ES-I3 (cell line): ENCODE data around the gene BAZ1B.
"Not testable (repeated sequence)": the region's sequence is repeated elsewhere in the genome, so short reads cannot be mapped to it uniquely, and the experiment has no call there.

Source experiments
- H3K36me3 ChIP-seq: 2 replicates; pipeline ENCODE4 v1.6.1; 2013; ENCODE audit warnings: mild to moderate bottlenecking, low read length, control low read depth, moderate library complexity; ENCODE audit not compliant: insufficient read depth
- H3K4me1 ChIP-seq: 2 replicates; pipeline ENCODE4 v1.6.1; 2013; ENCODE audit warnings: mild to moderate bottlenecking, control low read depth, low read length; ENCODE audit not compliant: insufficient read depth
- H3K9ac ChIP-seq: 2 replicates; pipeline ENCODE4 v1.6.1; 2013; ENCODE audit warnings: low read depth, mild to moderate bottlenecking, low read length, moderate library complexity
- H3K9me3 ChIP-seq: 2 replicates; pipeline ENCODE4 v1.6.1; 2013; ENCODE audit warnings: mild to moderate bottlenecking, low read length, moderate library complexity; ENCODE audit not compliant: control insufficient read depth, insufficient read depth

The BAZ1B gene

GRCh38 chr7:73425356-73425983 is 96.6 kb downstream of the BAZ1B start:
- Histone ChIP-seq H3K9me3 (no peaks in the 10 kb centered on the region), H3K36me3 (no peaks in the 10 kb centered on the region), H3K4me1 (peaks cover 8% of the 10 kb centered on the region; the same call in 1 of the 2 replicates), H3K9ac (no peak overlapping the region)

DNA sequence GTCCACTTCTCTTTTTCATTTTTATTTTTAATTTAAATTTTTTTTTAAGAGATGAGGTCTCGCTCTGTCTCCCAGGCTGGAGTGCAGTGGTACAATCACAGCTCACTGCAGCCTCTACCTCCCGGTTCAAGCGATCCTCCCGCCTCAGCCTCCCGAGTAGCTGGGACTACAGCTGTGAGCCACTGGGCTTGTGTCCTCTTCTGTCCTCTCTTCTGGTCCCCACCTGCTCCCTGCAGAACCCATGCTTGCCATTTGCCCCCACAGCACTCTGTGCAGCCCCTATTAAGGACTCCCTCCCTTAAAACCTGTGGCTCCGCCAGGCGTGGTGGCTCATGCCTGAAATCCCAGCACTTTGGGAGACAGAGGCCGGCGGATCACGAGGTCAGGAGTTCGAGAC is 97.6 kb downstream of the BAZ1B start:
- H3K4me1 ChIP-seq = peaks cover 12% of the 10 kb centered on the region; the same call in 1 of the 2 replicates
- no peaks in the 10 kb centered on the region for H3K9me3 ChIP-seq
- peak overlapping the region; percentile 32; the same call in 1 of the 2 replicates for H3K9ac ChIP-seq
- H3K36me3 ChIP-seq = no peaks in the 10 kb centered on the region

- Histone ChIP-seq H3K36me3 (no peaks in the 10 kb centered on the region), H3K9ac (peak overlapping the region; percentile 32; the same call in 1 of the 2 replicates), H3K9me3 (no peaks in the 10 kb centered on the region), H3K4me1 (peaks cover 8% of the 10 kb centered on the region; the same call in 1 of the 2 replicates)
Observed at GRCh38 chr7:73423519-73424488, 98.3 kb downstream of the BAZ1B start.

- not testable (repeated sequence) for H3K4me1 ChIP-seq, H3K9me3 ChIP-seq, H3K9ac ChIP-seq, H3K36me3 ChIP-seq
Observed at GRCh38 chr7:73420610-73421009, 101.5 kb downstream of the BAZ1B start.

GRCh38 chr7:73420016-73420415 is 102.1 kb downstream of the BAZ1B start:
- H3K9me3 ChIP-seq, H3K9ac ChIP-seq, H3K4me1 ChIP-seq, H3K36me3 ChIP-seq: not testable (repeated sequence)

- Histone ChIP-seq H3K36me3 (no peaks in the 10 kb centered on the region), H3K9ac (no peak overlapping the region), H3K9me3 (no peaks in the 10 kb centered on the region), H3K4me1 (0 out of 2 replicates have a peak, but pooled peaks cover 4% of the 10 kb centered on the region)
Observed at GRCh38 chr7:73418113-73418703, 103.9 kb downstream of the BAZ1B start.

GRCh38 chr7:73410541-73411131 is 111.5 kb downstream of the BAZ1B start:
- H3K9me3 ChIP-seq, H3K9ac ChIP-seq, H3K4me1 ChIP-seq, H3K36me3 ChIP-seq: not testable (repeated sequence)

DNA sequence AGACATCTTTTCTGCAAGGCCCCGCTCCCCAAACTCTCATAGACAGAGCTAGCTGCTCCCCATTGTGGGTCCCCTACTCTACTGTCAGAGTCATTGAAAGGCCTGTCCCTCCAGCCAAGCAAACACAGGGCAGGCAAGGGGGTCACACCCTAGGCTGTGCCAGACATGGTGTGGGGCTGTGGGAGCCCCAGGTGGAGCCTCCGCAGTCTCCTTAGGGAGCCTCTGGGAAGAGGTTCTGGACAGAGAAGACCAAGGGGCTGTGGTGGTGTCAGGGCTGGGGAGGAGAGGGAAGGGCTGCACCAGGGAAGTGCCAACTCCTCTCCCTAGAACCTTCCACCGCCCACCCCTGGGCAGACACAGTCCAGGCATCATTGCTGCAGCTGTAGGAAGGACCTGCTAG is 117.2 kb downstream of the BAZ1B start:
- H3K4me1 ChIP-seq, H3K9me3 ChIP-seq, H3K9ac ChIP-seq, H3K36me3 ChIP-seq: not testable (repeated sequence)

GRCh38 chr7:73399185-73400050 is 122.7 kb downstream of the BAZ1B start:
- not testable (repeated sequence) for H3K9ac ChIP-seq, H3K9me3 ChIP-seq, H3K4me1 ChIP-seq, H3K36me3 ChIP-seq

DNA sequence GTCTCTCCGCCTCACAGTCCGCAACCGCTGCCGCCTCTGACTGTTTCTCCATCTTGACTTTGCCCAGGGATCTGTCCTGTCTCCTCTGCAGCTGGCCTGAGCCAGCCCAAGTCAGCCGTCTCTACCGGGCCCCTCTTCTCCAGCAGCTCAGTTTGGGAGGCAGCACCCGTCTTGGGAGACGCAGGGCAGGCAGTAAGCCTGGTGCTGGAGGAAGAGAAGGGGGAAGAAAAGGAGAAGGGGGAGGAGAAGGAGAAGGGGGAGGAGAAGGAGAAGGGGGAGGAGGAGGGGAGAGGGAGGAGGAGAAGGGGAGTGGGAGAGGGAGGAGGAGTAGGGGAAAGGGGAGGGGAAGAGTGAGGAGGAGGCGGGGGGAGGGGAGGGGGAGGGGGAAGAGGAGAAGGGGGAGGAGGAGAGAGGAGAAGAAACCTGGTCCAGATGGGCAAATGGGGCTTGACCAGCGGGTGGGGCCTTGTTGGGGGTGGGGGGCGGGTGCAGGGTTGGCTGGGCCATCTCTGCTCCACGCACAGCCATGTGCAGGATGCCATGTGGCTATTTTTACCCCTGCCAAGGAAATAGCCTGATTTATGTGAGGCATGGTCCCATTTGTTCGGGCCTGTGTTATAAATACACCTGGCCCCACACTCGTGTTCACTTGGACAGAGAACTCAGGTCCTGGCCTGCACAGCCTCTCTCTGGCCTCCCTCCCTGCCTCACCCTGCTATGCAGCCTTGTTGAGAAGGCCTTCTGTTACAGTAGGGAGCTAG is 124.4 kb downstream of the BAZ1B start:
- Histone ChIP-seq H3K36me3 (no peaks in the 10 kb centered on the region), H3K9ac (peak overlapping the region; percentile 60), H3K4me1 (peaks cover 5% of the 10 kb centered on the region), H3K9me3 (no peaks in the 10 kb centered on the region)

DNA sequence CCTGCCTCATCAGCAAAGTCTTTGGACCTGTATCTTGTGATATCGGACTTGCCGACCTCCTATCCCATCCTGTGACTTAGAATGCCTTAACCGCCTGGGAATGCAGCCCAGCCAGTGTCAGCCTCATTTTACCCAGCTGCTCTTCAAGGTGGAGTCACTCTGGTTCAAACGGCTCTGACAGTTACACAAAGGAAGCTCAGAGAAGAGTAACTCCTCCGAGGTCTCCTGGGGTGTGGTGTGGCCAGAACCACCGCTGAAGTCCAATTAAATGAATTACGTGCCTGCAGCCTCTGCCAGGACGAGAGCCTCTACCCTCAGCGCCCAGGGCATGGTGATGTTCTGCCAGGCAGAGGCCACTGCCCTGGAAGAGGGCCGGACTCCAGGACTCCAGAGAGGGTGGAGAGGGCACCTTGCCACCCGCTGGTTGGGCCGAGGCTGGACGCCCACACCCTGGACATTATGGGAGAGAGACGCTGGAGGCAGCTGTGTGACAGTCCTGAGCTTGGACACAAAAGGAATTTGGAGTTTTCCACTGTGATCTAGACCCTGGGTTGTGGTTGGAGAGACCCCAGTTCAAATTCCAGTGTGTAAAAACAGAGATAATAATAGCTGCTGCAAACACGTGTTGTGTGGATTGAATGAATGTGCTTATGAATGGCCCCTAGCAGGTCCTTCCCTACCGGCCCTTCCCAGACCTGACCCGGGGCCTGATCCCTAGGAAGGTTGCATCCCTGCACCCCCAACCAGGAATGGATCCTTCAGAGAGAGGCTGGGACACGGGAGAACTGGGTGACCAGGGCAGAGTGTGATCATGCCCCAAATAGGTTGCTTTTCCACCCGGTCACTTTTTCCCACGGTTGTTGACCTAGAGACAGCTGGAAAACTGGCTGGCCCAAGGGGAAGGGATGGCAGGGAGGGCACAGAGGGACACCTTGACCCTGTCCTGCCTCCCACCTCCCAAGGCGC is 126.3 kb downstream of the BAZ1B start:
- no peaks in the 10 kb centered on the region for H3K36me3 ChIP-seq
- H3K9ac ChIP-seq = no peak overlapping the region
- H3K9me3 ChIP-seq = no peaks in the 10 kb centered on the region
- H3K4me1 ChIP-seq = peaks cover 5% of the 10 kb centered on the region

GRCh38 chr7:73394422-73394821 is 127.7 kb downstream of the BAZ1B start:
- Histone ChIP-seq H3K4me1 (peaks cover 5% of the 10 kb centered on the region), H3K36me3 (no peaks in the 10 kb centered on the region), H3K9me3 (no peaks in the 10 kb centered on the region), H3K9ac (no peak overlapping the region)
